Mesendoderm (in vitro differentiated cells): Measurements from ENCODE around the gene ACTL7B.

ENCODE experiments used
- DNase-seq: peaks from one replicate; pipeline ENCODE4 v3.0.0; 2013
- H2AK5ac ChIP-seq: 2 replicates; pipeline ENCODE4 v1.6.1; 2013; ENCODE audit warnings: low read length, inconsistent platforms
- H2BK120ac ChIP-seq: 2 replicates; pipeline ENCODE4 v1.6.1; 2013; ENCODE audit warnings: low read depth, mild to moderate bottlenecking, low read length, moderate library complexity, mixed read lengths
- H2BK15ac ChIP-seq: replicated peaks from 2 replicates; pipeline ENCODE4 v1.6.1; 2013; ENCODE audit warnings: low read depth, mild to moderate bottlenecking, moderate library complexity
- H2BK5ac ChIP-seq: 2 replicates; pipeline ENCODE4 v1.6.1; 2013; ENCODE audit warnings: low read length, inconsistent platforms
- H3K18ac ChIP-seq: 2 replicates; pipeline ENCODE4 v1.6.1; 2013; ENCODE audit warnings: mild to moderate bottlenecking, low read length, mixed read lengths
- H3K23ac ChIP-seq: one replicate; pipeline ENCODE4 v1.6.1; 2013; ENCODE audit warnings: low read length
- H3K27ac ChIP-seq: 2 replicates; pipeline ENCODE4 v1.5.1; 2013; ENCODE audit warnings: low read depth, mild to moderate bottlenecking, inconsistent platforms, low read length, moderate library complexity
- H3K27me3 ChIP-seq: 2 replicates; pipeline ENCODE4 v1.6.1; 2013; ENCODE audit warnings: low read length, control low read depth, mild to moderate bottlenecking, inconsistent platforms; ENCODE audit not compliant: insufficient read depth, poor library complexity
- H3K36me3 ChIP-seq: 2 replicates; pipeline ENCODE4 v1.6.1; 2013; ENCODE audit warnings: low read length, inconsistent platforms; ENCODE audit not compliant: control insufficient read depth, insufficient read depth
- H3K4ac ChIP-seq: one replicate; pipeline ENCODE4 v1.6.1; 2013; ENCODE audit warnings: low read depth, mild to moderate bottlenecking, low read length, moderate library complexity
- H3K4me1 ChIP-seq: 2 replicates; pipeline ENCODE4 v1.6.1; 2013; ENCODE audit warnings: low read depth, low read length, inconsistent platforms; ENCODE audit not compliant: control insufficient read depth
- H3K4me2 ChIP-seq: 2 replicates; pipeline ENCODE4 v1.6.1; 2013; ENCODE audit warnings: low read length
- H3K4me3 ChIP-seq: 2 replicates; pipeline ENCODE4 v1.5.1; 2013; ENCODE audit warnings: mild to moderate bottlenecking, low read length
- H3K56ac ChIP-seq: one replicate; pipeline ENCODE4 v1.6.1; 2013; ENCODE audit warnings: low read length
- H3K79me1 ChIP-seq: 2 replicates; pipeline ENCODE4 v1.6.1; 2013; ENCODE audit warnings: low read length, inconsistent platforms
- H3K79me2 ChIP-seq: 2 replicates; pipeline ENCODE4 v1.6.1; 2013; ENCODE audit warnings: mild to moderate bottlenecking, low read length; ENCODE audit not compliant: control insufficient read depth, insufficient read depth
- H3K9ac ChIP-seq: 2 replicates; pipeline ENCODE4 v1.6.1; 2013; ENCODE audit warnings: low read length, inconsistent platforms
- H4K5ac ChIP-seq: one replicate; pipeline ENCODE4 v1.6.1; 2013; ENCODE audit warnings: low read length
- H4K8ac ChIP-seq: one replicate; pipeline ENCODE4 v1.6.1; 2013; ENCODE audit warnings: low read depth, mild to moderate bottlenecking, control low read depth, low read length, moderate library complexity
- WGBS: extraction: QIAGEN DNeasy Blood & Tissue Kit; methylation state at CpG from one replicate; pipeline ENCODE4 v1.1.7; 2013; ENCODE audit warnings: low lambda C conversion rate, missing lambda C conversion rate; ENCODE audit not compliant: insufficient coverage; ENCODE audit errors: extremely low coverage; 5-methylcytosine and 5-hydroxymethylcytosine counted together

The ACTL7B gene

GRCh38 chr9:108877524-108877923, 21.7 kb upstream of the ACTL7B start:
- Histone ChIP-seq H3K4me3 (no peak overlapping the region), H3K4me1 (no peaks in the 10 kb centered on the region), H3K27ac (no peak overlapping the region), H3K79me2 (no peaks in the 10 kb centered on the region), H3K18ac (no peak overlapping the region), H2AK5ac (no peak overlapping the region), H3K27me3 (no peaks in the 10 kb centered on the region), H2BK120ac (no peak overlapping the region), H3K79me1 (no peaks in the 10 kb centered on the region), H2BK15ac (no peak overlapping the region), H3K56ac (no peak overlapping the region), H3K23ac (no peak overlapping the region), H4K8ac (no peak overlapping the region), H3K9ac (no peak overlapping the region), H3K4ac (no peak overlapping the region), H2BK5ac (no peak overlapping the region), H3K4me2 (no peak overlapping the region), H4K5ac (no peak overlapping the region), H3K36me3 (peaks cover 4% of the 10 kb centered on the region)
- DNase-seq = no peak
- WGBS = no CpG with 5 or more reads among the region's 2 CpGs

GRCh38 chr9:108876425-108876824, 20.6 kb upstream of the ACTL7B start:
- Histone ChIP-seq H2BK5ac (no peak overlapping the region), H2AK5ac (no peak overlapping the region), H3K9ac (no peak overlapping the region), H4K8ac (no peak overlapping the region), H3K79me1 (no peaks in the 10 kb centered on the region), H2BK15ac (no peak overlapping the region), H3K56ac (no peak overlapping the region), H3K27ac (no peak overlapping the region), H3K4ac (no peak overlapping the region), H2BK120ac (no peak overlapping the region), H3K18ac (no peak overlapping the region), H3K79me2 (no peaks in the 10 kb centered on the region), H3K36me3 (peaks cover 2% of the 10 kb centered on the region), H3K4me1 (no peaks in the 10 kb centered on the region), H3K4me3 (no peak overlapping the region), H3K4me2 (no peak overlapping the region), H3K27me3 (no peaks in the 10 kb centered on the region), H3K23ac (no peak overlapping the region), H4K5ac (no peak overlapping the region)
- WGBS = no CpG with 5 or more reads among the region's 5 CpGs
- DNase-seq = no peak

- no CpG with 5 or more reads among the region's 4 CpGs for WGBS
Measured at GRCh38 chr9:108874058-108874788, 18.4 kb upstream of the ACTL7B start.

GRCh38 chr9:108869092-108869725, 13.4 kb upstream of the ACTL7B start:
- no CpG with 5 or more reads among the region's 3 CpGs for WGBS
- Histone ChIP-seq H3K56ac (no peak overlapping the region), H3K23ac (no peak overlapping the region), H3K4me2 (no peak overlapping the region), H3K4me1 (no peaks in the 10 kb centered on the region), H3K9ac (no peak overlapping the region), H2BK5ac (no peak overlapping the region), H3K79me2 (no peaks in the 10 kb centered on the region), H2BK15ac (no peak overlapping the region), H3K4me3 (no peak overlapping the region), H3K18ac (no peak overlapping the region), H4K8ac (no peak overlapping the region), H3K27ac (no peak overlapping the region), H2BK120ac (no peak overlapping the region), H3K27me3 (no peaks in the 10 kb centered on the region), H3K36me3 (no peaks in the 10 kb centered on the region), H3K79me1 (no peaks in the 10 kb centered on the region), H3K4ac (no peak overlapping the region), H2AK5ac (no peak overlapping the region), H4K5ac (no peak overlapping the region)
- peak; percentile 44 for DNase-seq

More at GRCh38 chr9:108874058-108874788, 18.4 kb upstream of the ACTL7B start:
- Histone ChIP-seq H3K36me3 (peaks cover 2% of the 10 kb centered on the region), H2BK5ac (no peak overlapping the region), H3K27ac (no peak overlapping the region), H3K56ac (no peak overlapping the region), H3K18ac (no peak overlapping the region), H2AK5ac (no peak overlapping the region), H4K5ac (no peak overlapping the region), H3K4me1 (no peaks in the 10 kb centered on the region), H2BK120ac (no peak overlapping the region), H3K27me3 (no peaks in the 10 kb centered on the region), H3K79me2 (no peaks in the 10 kb centered on the region), H4K8ac (no peak overlapping the region), H3K23ac (no peak overlapping the region), H3K79me1 (no peaks in the 10 kb centered on the region), H3K9ac (no peak overlapping the region), H3K4me3 (no peak overlapping the region), H3K4me2 (no peak overlapping the region), H3K4ac (no peak overlapping the region), H2BK15ac (no peak overlapping the region)
- no peak for DNase-seq

GRCh38 chr9:108867829-108868228, 12.0 kb upstream of the ACTL7B start:
- Histone ChIP-seq H3K4ac (no peak overlapping the region), H2BK5ac (no peak overlapping the region), H2BK15ac (no peak overlapping the region), H3K4me3 (no peak overlapping the region), H3K27me3 (no peaks in the 10 kb centered on the region), H3K36me3 (no peaks in the 10 kb centered on the region), H3K9ac (no peak overlapping the region), H3K27ac (no peak overlapping the region), H4K8ac (no peak overlapping the region), H2BK120ac (no peak overlapping the region), H3K56ac (no peak overlapping the region), H3K18ac (no peak overlapping the region), H2AK5ac (no peak overlapping the region), H3K79me2 (no peaks in the 10 kb centered on the region), H4K5ac (no peak overlapping the region), H3K4me1 (no peaks in the 10 kb centered on the region), H3K23ac (no peak overlapping the region), H3K79me1 (no peaks in the 10 kb centered on the region), H3K4me2 (no peak overlapping the region)
- DNase-seq = no peak
- WGBS = no CpG with 5 or more reads among the region's 4 CpGs

- Histone ChIP-seq H2AK5ac (no peak overlapping the region), H3K18ac (no peak overlapping the region), H3K56ac (no peak overlapping the region), H3K27ac (no peak overlapping the region), H3K4me2 (no peak overlapping the region), H4K8ac (no peak overlapping the region), H3K79me2 (no peaks in the 10 kb centered on the region), H3K79me1 (no peaks in the 10 kb centered on the region), H2BK5ac (no peak overlapping the region), H2BK15ac (no peak overlapping the region), H3K36me3 (no peaks in the 10 kb centered on the region), H3K4me3 (no peak overlapping the region), H4K5ac (no peak overlapping the region), H3K27me3 (no peaks in the 10 kb centered on the region), H3K4ac (no peak overlapping the region), H3K9ac (no peak overlapping the region), H3K4me1 (no peaks in the 10 kb centered on the region), H3K23ac (no peak overlapping the region), H2BK120ac (no peak overlapping the region)
- no peak for DNase-seq
Measured at GRCh38 chr9:108867116-108867515, 11.3 kb upstream of the ACTL7B start.
